ENCODE data around the gene TMEM184A. TPM values are rescaled to one million over a fixed set of nuclear protein-coding genes. Genes with fewer than 3 reads are reported as not detected.

The TMEM184A gene
- total and polyA plus RNA-seq, 2 of the 13 experiments (the other 11 are each of a cell fraction or from before 2014, with no cell fraction given), result 9.5 to 20.4 TPM

DNA sequence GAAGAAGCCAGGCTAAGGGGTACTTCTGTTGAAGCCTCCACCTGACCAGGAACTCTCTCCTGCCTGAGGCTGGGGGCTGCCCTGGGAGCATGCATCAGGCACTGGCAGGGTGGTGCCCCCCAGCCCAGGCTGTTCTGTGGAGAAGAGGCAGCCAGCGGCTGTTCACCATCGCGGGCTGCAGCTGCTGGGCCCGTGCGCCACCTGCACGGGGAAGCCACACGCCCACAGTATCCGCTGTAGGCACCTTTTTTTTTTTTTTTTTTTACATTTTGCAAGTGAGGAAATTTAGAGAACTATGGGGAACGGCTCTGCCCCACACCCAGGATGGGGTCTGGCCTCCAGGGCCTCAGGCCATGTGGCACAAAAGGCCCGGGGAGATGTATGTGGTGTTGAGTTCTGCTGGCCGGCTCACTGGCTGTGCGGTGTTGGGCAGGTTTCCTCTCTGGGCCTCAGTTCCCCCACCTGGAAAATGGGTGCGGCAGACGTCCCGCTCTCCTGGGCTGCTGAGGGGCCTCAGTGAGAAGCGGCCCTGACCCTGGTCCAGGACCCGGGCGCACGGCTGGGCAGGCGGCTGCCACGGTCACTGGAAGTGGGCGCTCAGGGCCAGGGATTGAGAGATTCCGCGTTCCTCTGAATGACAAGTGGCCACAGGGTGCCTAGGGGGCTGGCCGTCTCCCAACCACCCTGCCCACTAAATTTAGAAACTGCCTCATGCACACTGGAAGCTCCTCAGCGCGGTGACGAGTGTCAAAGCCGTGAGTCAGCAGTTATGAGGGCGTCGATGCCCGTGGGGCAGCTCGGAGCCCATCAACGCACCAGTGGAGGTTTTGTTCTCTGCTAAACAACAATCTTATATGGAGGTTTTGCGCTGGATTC is 43.0 kb downstream of the TMEM184A start (continued):
- TF ChIP-seq, protein P1, sequence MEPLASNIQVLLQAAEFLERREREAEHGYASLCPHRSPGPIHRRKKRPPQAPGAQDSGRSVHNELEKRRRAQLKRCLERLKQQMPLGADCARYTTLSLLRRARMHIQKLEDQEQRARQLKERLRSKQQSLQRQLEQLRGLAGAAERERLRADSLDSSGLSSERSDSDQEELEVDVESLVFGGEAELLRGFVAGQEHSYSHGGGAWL (CRISPR knock-in tag; IDR thresholded peaks at IDR 0.05), result no peak
- TF ChIP-seq IRF1 (CRISPR knock-in tag; IDR thresholded peaks at IDR 0.05; ENCODE audit: low read depth) (no peak), ZNF296 (CRISPR knock-in tag; conservative IDR thresholded peaks at IDR 0.05) (no peak), JUNB (CRISPR knock-in tag; IDR thresholded peaks at IDR 0.05; ENCODE audit: borderline replicate concordance) (no peak), SMAD1 (CRISPR knock-in tag; IDR thresholded peaks at IDR 0.05; ENCODE audit: borderline replicate concordance, low read depth) (no peak), ZBTB33 (CRISPR knock-in tag; IDR thresholded peaks at IDR 0.05) (peak; percentile 91), PRDM4 (CRISPR knock-in tag; IDR thresholded peaks at IDR 0.05; ENCODE audit: borderline replicate concordance) (no peak)

All from HepG2 (cell line).